ENCODE data around the gene TMEM108.

DNA sequence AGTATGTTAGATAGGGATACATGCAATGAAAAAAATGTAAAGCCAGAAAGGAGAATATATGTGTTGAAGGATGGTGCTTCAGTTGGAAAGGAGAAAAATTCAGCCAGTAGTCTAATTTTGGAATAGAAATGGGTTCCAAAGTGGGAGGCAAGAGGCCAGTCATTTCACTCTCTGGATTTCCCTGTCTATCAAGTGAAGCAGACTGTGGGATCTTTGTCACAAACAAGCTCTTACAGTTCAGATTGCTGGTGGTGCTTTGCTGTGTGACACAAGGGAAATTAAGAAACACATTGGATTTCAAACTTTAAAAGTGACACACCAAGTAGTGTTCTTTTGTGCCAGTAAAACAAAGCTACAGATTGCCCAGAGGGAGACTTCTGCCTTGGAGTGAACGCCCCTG is 279.7 kb downstream of the TMEM108 start:
- TF ChIP-seq, protein P1, sequence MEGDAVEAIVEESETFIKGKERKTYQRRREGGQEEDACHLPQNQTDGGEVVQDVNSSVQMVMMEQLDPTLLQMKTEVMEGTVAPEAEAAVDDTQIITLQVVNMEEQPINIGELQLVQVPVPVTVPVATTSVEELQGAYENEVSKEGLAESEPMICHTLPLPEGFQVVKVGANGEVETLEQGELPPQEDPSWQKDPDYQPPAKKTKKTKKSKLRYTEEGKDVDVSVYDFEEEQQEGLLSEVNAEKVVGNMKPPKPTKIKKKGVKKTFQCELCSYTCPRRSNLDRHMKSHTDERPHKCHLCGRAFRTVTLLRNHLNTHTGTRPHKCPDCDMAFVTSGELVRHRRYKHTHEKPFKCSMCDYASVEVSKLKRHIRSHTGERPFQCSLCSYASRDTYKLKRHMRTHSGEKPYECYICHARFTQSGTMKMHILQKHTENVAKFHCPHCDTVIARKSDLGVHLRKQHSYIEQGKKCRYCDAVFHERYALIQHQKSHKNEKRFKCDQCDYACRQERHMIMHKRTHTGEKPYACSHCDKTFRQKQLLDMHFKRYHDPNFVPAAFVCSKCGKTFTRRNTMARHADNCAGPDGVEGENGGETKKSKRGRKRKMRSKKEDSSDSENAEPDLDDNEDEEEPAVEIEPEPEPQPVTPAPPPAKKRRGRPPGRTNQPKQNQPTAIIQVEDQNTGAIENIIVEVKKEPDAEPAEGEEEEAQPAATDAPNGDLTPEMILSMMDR (IDR thresholded peaks at IDR 0.05) = no peak
- no peak for TF ChIP-seq POLR2A (IDR thresholded peaks at IDR 0.05)

Data from lower leg skin (tissue), 3 donors.